Breast epithelium (tissue), 4 donors: ENCODE results near the gene DNAH17. TPM values are rescaled to one million over a fixed set of nuclear protein-coding genes. Genes with fewer than 3 reads are reported as not detected.

Experiments used
- DNase-seq, 2 donors: peaks; one replicate each; pipeline ENCODE4 v3.0.0-alpha.2; 2019; ENCODE audit warnings: low spot score in 2 of 2
- H3K27ac ChIP-seq, 2 donors: fragments of 200-600 bp; sonication (generic) in 1 of 2; one replicate each; pipeline ENCODE4 v1.5.1; 2016 to 2019; ENCODE audit warnings: mild to moderate bottlenecking in 1 of 2
- H3K27me3 ChIP-seq, 2 donors: fragments of 200-600 bp; sonication (generic) in 1 of 2; one replicate each; pipeline versions ENCODE4 v1.5.1 to v1.6.0; 2017 to 2019; ENCODE audit warnings: control low read depth in 1 of 2, mild to moderate bottlenecking in 1 of 2
- H3K36me3 ChIP-seq: fragments of 200-600 bp; one replicate; pipeline ENCODE4 v1.5.1; 2019
- H3K4me1 ChIP-seq, 2 donors: fragments of 200-600 bp; sonication (generic); one replicate each; pipeline ENCODE4 v1.5.1; 2016 to 2019; ENCODE audit warnings: control low read depth in 1 of 2
- H3K4me3 ChIP-seq, 3 donors: fragments of 200-600 bp; sonication (generic); 1 replicate in 2 of 3; 2 replicates in 1 of 3; pipeline ENCODE4 v1.5.1; 2016 to 2019; ENCODE audit warnings: mild to moderate bottlenecking in 3 of 3, moderate library complexity in 2 of 3
- H3K9me3 ChIP-seq, 2 donors: fragments of 200-600 bp; sonication (generic) in 1 of 2; one replicate each; pipeline ENCODE4 v1.5.1; 2016 to 2019; ENCODE audit warnings: control low read depth in 1 of 2
- CTCF ChIP-seq, 3 donors: fragments of 450-650 bp; IDR thresholded peaks; one replicate each; pipeline ENCODE4 v1.5.1; 2016 to 2017; ENCODE audit warnings: antibody characterized with exemption in 3 of 3, mild to moderate bottlenecking in 3 of 3, moderate library complexity in 3 of 3
- POLR2A ChIP-seq: fragments of 450-650 bp; IDR thresholded peaks from one replicate; pipeline ENCODE4 v1.6.1; 2016; ENCODE audit warnings: antibody characterized with exemption, mild to moderate bottlenecking, moderate library complexity
- POLR2AphosphoS5 ChIP-seq, 3 donors: sonication (generic); formaldehyde crosslinking; IDR thresholded peaks; one replicate each; pipeline ENCODE4 v1.6.1; 2017; ENCODE audit warnings: antibody characterized with exemption in 3 of 3
- intact Hi-C: fragments of 100-400 bp; cut with DNase I; formaldehyde crosslinking; loops from one replicate; pipeline ENCODE4 v1.15.1; 2023; ENCODE audit warnings: low total_unique reads
- total RNA-seq, 3 donors: library from RNA; depleted of rRNA; stranded (reverse); fragments of >200 nt; gene quantifications; one replicate each; pipeline ENCODE4 v1.1.0, GENCODE V29; 2016

Gene DNAH17
- total RNA-seq, 3 donors from 2014 or later = 0.15 to 0.33 TPM; not detected in 1

DNA sequence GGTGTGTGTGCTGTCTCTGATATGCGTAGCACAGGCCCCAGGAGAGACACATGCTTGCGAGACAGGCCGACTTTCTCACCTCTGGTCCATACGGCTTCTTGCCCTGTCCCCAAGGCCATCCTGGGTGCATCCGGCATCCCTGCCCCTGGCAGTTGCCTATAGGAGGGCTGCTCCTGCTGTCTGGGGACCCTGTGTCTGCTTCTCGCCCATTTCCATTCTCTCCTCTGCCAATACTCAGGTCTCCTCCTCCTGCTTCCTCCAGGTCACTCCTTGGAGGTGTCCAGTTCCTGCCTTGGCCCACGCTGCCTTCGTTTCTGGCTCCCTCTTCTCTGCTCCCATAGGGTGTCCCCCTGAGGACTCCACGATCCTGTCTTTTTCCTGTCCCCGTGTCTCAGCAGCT, 89.0 kb downstream of the DNAH17 start:
- H3K9me3 ChIP-seq = no peaks in the 10 kb centered on the region
- no peak overlapping the region for H3K27ac ChIP-seq
- DNase-seq = no peak
- peaks cover 0 to 9% of the 10 kb centered on the region in 2 donors for H3K27me3 ChIP-seq
- intact Hi-C loops = no loop called here
- no peaks in the 10 kb centered on the region for H3K36me3 ChIP-seq
- no peak overlapping the region for H3K4me3 ChIP-seq
- TF ChIP-seq POLR2AphosphoS5 (IDR thresholded peaks at IDR 0.05) = no peak
- TF ChIP-seq CTCF (IDR thresholded peaks at IDR 0.05) = no peak
- TF ChIP-seq POLR2A = no peak
- H3K4me1 ChIP-seq = no peaks in the 10 kb centered on the region

GRCh38 chr17:78486946-78487680, 90.1 kb downstream of the DNAH17 start:
- intact Hi-C loops = no loop called here
- TF ChIP-seq POLR2AphosphoS5 (IDR thresholded peaks at IDR 0.05) (no peak), POLR2A (no peak), CTCF (IDR thresholded peaks at IDR 0.05) (no peak)
- Histone ChIP-seq H3K9me3 (no peaks in the 10 kb centered on the region), H3K36me3 (no peaks in the 10 kb centered on the region), H3K27ac (no peak overlapping the region), H3K27me3 (peaks cover 0 to 9% of the 10 kb centered on the region in 2 donors), H3K4me3 (no peak overlapping the region), H3K4me1 (no peaks in the 10 kb centered on the region)
- no peak for DNase-seq

- no peak overlapping the region for H3K4me3 ChIP-seq
- H3K27me3 ChIP-seq = peaks cover 0 to 9% of the 10 kb centered on the region in 2 donors
- no peaks in the 10 kb centered on the region for H3K9me3 ChIP-seq
- DNase-seq = no peak
- intact Hi-C loops = no loop called here
- H3K27ac ChIP-seq = no peak overlapping the region
- no peaks in the 10 kb centered on the region for H3K36me3 ChIP-seq
- TF ChIP-seq CTCF (IDR thresholded peaks at IDR 0.05) = no peak
- TF ChIP-seq POLR2A = no peak
- no peak for TF ChIP-seq POLR2AphosphoS5 (IDR thresholded peaks at IDR 0.05)
- H3K4me1 ChIP-seq = no peaks in the 10 kb centered on the region
These were observed 90.9 kb downstream of the DNAH17 start for GRCh38 chr17:78486228-78486802.

DNA sequence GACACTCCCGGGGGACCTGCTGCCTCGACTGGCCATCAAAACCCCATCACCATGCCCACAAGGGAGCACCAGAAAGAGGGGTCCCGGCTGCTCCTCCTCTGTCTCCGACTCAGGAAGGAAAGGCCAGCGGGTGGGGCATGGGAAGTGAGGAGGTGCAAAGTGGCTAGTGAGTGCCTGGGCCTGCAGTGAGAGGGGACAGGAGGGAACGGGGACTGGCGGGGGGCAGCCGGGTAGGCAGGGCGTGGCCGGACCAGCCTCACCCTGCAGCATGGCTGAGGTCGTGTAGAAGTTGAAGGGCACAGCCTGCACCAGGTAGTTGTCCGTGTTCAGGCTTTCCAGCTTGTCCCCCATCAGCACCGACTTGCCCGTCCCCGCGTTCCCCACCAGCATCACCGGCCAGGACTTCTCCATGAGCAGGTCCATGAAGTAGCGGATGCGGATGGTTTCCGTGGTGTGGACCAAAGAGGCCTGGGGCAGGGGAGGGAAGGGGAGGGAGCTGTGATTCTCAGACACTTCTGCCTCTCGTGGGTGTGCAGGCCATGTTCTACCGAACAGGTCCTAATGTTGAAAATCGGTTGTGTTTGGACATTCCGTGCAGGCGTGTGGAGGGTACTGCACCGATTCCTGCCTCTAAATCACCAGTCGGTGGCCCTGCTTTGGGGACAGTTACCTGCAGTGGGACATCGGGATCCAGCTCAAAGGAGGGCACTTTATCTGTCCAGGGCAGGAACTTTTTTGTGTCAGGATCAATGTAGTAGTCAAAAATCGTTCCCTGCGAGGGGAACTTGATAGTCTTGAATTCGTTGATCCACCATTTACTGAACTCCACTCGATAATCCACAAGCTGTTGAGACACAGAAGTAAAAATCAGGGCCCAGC, 91.7 kb downstream of the DNAH17 start:
- Histone ChIP-seq H3K4me1 (no peaks in the 10 kb centered on the region), H3K9me3 (no peaks in the 10 kb centered on the region), H3K27ac (no peak overlapping the region), H3K4me3 (no peak overlapping the region), H3K27me3 (peaks cover 0 to 9% of the 10 kb centered on the region in 2 donors), H3K36me3 (no peaks in the 10 kb centered on the region)
- intact Hi-C loops = no loop called here
- TF ChIP-seq POLR2AphosphoS5 (IDR thresholded peaks at IDR 0.05) (no peak), POLR2A (no peak), CTCF (IDR thresholded peaks at IDR 0.05) (no peak)
- no peak for DNase-seq
